ENCODE data around the gene AXIN1.

Gene AXIN1

DNA sequence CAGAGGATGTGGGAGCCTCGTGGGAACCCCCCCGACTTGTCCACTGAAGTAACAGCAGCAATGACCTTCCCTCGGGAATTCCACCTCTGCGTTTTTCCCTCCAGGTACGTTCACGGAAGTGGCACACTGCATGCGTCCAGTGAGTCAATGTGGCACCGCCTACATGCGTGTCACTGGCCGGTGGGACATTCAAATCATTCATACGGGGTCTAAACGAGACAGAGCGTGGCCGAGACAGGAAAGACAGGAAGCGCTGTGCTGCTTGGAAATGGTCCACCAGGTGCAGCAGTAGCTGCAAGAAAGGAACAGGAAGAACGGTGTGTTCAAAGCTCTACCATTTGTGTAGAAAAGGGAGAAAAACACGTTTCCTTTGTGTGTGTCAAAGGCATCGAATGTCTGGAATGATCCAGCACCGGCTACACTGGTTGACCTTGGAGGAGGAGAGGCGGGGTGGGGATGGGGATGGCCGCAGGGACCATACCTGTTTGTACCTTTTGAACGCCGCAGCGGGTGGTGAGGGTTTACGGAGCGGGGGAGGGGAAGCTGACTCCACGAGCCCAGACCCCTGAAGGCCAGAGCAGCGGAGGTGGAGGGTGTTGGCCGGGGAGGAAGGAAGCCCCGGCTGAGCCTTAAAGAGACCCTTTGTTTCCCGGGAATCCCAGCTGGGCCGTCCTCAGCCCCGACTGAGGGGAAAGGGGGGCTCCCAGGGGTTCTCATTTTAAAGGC, 31.0 kb upstream of the AXIN1 start:
- no peaks in the 10 kb centered on the region for H3K36me3 ChIP-seq
- peak overlapping the region; percentile 80 to 84 for H3K4me3 ChIP-seq (ENCODE audit: low read depth in 1 of 2, low read length in 1 of 2)
- H3K4me1 ChIP-seq (ENCODE audit: control insufficient read depth in 1 of 2, insufficient read depth in 1 of 2, low read depth in 1 of 2, low read length in 1 of 2) = peaks cover 53 to 57% of the 10 kb centered on the region in 2 experiments
- H3K27me3 ChIP-seq = no peaks in the 10 kb centered on the region
- peak overlapping the region; percentile 97 for H3K27ac ChIP-seq
- TF ChIP-seq CTCF (IDR thresholded peaks at IDR 0.05) = no peak
- no peaks in the 10 kb centered on the region for H3K9me3 ChIP-seq

- H3K27me3 ChIP-seq = no peaks in the 10 kb centered on the region
- H3K36me3 ChIP-seq = peaks cover 9% of the 10 kb centered on the region
- H3K4me1 ChIP-seq (ENCODE audit: control insufficient read depth in 1 of 2, insufficient read depth in 1 of 2, low read depth in 1 of 2, low read length in 1 of 2) = peaks cover 53 to 57% of the 10 kb centered on the region in 2 experiments
- H3K4me3 ChIP-seq (ENCODE audit: low read depth in 1 of 2, low read length in 1 of 2) = peak within 1 kb of the TSS; percentile 80 to 84
- TF ChIP-seq CTCF (IDR thresholded peaks at IDR 0.05) = no peak
- no peaks in the 10 kb centered on the region for H3K9me3 ChIP-seq
- H3K27ac ChIP-seq = peak within 1 kb of the TSS; percentile 97
Measured at GRCh38 chr16:381789-382717, 29.5 kb upstream of the AXIN1 start, which contains the start of gene PGAP6. TSS of gene PGAP6 (minus strand) at chr16:381978. CDS start at chr16:381821, 157 bp downstream.

- TF ChIP-seq CTCF (IDR thresholded peaks at IDR 0.05) = no peak
- Histone ChIP-seq H3K27ac (peak overlapping the region; percentile 97), H3K4me1 (ENCODE audit: control insufficient read depth in 1 of 2, insufficient read depth in 1 of 2, low read depth in 1 of 2, low read length in 1 of 2) (peaks cover 53 to 54% of the 10 kb centered on the region in 2 experiments)
Measured at GRCh38 chr16:381012-381788, 28.7 kb upstream of the AXIN1 start.

DNA sequence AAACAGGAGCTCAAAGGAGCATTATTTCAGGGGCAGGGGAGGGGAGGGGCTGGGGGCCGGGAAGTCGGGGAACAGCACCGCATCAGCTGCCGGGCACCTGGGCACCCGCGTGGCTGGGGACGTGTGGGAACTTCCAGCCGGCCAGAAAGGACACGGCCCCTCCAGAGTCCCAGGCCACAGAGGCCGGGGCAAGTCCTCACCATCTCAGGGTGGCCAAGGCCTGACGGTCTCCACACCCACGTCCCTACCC, 28.2 kb upstream of the AXIN1 start:
- Histone ChIP-seq H3K9me3 (no peaks in the 10 kb centered on the region), H3K27me3 (no peaks in the 10 kb centered on the region), H3K4me3 (ENCODE audit: low read depth in 1 of 2, low read length in 1 of 2) (peak overlapping the region; percentile 78 to 80), H3K4me1 (ENCODE audit: control insufficient read depth in 1 of 2, insufficient read depth in 1 of 2, low read depth in 1 of 2, low read length in 1 of 2) (peaks cover 53% of the 10 kb centered on the region in 2 experiments), H3K36me3 (peaks cover 23% of the 10 kb centered on the region), H3K27ac (peak overlapping the region; percentile 97)
- TF ChIP-seq CTCF (IDR thresholded peaks at IDR 0.05) = no peak

More at GRCh38 chr16:381012-381788, 28.7 kb upstream of the AXIN1 start:
- no peaks in the 10 kb centered on the region for H3K9me3 ChIP-seq
- H3K36me3 ChIP-seq = peaks cover 17% of the 10 kb centered on the region
- H3K27me3 ChIP-seq = no peaks in the 10 kb centered on the region
- H3K4me3 ChIP-seq (ENCODE audit: low read depth in 1 of 2, low read length in 1 of 2) = peak overlapping the region; percentile 78 to 80
